GM18867 (cell line): ENCODE results near the gene TWIST2.

Source experiments
- ATAC-seq: cut with Tn5 transposase; IDR thresholded peaks from one replicate; pipeline ENCODE4 v1.9.1; 2021; ENCODE audit warnings: mild to moderate bottlenecking, moderate library complexity; ENCODE audit not compliant: unreplicated experiment

The TWIST2 gene

DNA sequence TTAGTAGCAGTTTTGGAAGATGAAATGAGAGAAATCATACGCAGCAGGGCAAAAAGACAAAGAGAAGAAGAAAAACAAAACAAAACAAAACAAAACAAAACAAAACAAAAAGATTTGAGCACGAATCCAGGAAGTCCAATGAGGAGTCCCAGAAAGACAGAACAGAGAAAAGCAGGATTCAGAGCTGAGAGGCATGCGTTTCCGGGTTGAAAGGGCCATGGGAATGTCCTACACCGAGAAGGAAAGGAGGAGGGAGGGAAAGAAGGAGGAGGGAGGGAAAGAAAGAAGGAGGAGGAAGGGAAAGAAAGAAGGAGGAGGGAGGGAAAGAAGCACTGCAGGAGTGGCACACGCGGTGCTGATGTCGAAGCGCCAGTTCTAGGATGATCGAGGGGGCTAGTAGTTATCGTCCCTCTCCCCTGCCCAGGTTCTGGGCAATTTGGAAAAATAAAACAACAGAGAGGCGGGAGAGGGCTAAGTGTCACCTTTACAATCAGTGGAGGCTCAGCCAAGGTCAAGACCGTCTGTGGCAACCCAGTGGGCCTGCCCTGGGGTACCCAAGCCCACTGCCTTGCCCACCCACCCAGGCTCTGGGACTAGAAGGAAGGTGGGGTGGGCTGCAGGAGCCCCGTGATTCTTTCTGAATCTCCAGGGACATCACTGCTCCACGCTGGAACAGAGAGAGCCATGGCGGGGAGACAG lies 68.4 kb downstream of the TWIST2 start:
- ATAC-seq: no peak

DNA sequence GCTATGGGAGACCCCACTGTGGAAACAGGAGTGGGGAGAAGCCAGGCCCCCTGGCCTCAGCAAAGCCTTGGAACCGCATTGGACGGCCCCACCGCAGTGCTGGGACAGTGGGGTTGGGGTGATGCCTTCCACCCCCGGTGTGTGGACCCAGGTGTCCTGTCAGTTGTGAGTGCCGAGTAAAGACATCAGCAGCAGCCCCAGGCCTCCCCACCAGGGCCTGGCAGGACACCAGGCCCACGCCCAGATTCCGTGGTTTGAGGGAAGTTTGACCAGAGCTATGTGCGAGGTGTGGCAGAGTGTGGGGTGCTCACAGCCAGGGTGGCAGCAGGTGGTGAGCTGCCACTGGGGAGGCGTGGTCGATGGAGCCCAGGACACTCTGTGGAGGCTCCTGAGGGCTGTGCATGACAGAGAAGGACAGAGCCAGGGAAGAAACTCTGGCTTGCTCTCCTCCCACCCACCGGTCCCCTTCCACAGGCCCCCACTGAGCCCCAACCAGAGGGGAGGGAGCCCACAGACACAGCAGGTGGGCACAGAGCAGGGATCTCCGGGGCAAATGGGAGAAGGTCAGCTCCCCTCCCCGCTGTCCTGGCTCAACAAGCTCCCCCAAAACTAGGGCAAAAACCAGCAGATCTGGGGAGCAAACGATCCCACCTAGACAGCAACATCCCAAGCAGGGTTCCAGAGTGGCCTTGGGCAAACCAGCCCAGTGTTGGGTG lies 69.1 kb downstream of the TWIST2 start:
- no peak for ATAC-seq

DNA sequence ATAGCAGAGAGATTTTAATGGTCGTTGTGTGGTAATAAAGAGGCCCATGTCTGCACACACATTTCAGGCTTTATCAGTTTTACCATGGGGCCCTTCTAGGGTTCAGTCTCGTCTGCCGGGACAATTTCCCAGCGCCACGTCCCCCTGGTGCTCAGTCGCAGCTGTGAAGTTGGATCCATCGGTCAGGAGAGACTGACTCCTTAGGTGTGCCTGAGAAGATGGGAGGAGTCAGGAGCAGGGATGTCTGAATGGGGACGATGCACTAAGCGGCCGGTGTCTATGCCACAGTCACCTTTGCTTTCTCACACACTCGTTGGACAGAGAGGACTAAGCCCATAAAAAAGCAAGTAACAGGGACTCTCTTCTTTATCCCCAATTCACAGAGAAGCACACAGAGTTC lies 71.4 kb downstream of the TWIST2 start:
- ATAC-seq: no peak

DNA sequence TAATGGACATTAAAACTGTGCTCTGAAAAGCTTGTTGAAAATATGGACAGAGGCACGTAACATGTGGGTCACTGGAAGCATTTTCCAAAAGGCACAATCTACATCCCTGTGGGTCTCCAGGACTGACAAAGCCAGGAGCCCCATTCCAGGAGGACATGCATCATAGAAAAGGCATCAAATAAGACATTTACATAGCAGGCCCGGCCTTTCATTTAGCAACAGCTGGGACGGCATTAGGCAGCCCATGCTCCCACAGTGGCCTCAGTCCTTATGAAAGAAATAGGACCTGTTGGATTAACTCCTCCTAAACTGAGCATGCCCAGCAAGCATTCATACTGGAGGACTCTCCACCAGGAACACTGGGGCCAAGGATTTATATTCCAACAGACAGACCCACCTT lies 72.2 kb downstream of the TWIST2 start:
- ATAC-seq: no peak

DNA sequence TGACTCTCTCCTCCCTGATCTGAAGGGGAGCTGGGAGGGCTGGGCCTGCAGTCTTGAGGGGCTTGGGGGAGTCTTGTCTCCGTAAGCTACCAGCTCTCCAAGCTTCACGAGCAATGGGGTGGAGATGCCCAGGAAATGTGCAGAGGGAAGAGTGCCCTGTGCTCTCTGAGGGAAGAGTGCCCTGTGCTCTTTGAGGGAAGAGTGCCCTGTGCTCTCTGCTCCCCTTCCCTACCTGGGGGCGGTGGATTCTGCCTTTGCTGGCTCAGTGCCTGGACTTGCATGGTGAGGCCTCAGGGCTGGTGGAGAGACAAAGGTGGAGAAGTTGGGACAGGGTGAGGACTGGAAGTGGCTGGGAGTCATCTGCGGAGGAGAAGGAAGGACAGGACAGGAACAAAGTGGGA lies 72.7 kb downstream of the TWIST2 start:
- no peak for ATAC-seq

DNA sequence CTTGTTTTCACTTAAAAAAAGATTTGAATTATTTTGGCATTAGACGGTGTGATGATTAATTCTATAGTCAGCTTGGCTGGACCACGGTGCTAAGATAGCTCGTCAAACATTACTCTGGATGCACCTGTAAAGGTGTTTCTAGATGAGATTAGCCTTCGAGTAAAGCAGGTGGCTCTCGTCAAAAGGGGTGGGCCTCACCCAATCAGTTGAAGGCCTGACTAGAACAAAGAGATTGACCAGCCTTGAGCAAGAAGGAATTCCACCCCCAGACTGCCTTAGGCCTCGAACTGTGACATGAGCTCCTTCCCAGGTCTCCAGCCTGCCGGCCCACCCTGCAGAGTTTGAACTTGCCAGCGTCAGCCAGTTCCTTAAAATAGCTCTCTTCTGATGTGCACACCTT lies 73.4 kb downstream of the TWIST2 start:
- no peak for ATAC-seq

DNA sequence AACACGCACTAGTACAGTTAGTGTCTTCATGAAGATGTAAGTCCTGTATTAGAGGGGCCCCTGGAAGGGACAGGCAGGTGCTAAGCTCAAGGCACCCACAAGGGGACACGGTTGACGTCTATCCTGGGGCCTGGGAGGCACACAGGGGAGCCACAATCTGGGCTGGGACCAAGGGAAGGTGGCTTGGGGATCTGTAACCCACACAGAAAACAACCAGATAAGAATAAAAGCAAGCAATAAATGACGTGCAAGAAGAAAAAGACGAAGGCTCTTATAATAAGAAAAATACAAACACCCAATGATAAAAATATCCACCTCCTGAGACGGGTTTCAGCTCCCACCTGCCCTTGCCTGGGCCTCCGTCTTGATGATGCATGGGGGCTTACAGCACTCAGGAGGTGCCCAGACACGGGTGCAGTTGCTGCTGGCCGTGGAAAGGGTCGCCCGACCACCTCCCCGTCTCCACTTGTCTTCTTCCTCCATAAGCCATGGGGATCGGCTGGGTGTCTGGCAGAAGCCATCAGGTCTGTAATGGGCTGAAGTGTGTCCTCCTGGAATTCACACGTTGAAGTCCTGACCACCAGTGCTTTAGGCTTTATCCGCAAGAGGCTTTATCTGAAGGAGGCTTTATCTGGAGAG lies 73.9 kb downstream of the TWIST2 start:
- no peak for ATAC-seq

DNA sequence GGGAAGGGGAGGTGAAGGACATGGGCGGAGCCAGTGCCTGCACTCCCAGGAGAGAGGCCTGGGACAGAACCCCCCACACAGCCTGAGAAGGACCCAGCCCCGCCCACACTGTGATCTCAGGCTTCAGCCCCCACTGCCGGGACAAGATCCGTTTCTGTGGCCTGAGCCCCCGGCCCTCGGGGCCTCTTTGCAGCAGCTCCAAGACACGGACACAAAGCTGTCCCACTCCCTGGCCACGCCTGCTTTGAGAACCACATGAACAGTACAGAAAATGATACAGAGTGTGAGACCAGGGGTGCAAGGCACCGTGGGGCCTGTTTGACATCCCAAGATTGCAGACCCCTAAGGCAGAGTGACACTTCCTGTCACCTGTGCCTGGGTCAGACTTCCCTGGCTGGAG lies 74.5 kb downstream of the TWIST2 start:
- ATAC-seq: no peak

DNA sequence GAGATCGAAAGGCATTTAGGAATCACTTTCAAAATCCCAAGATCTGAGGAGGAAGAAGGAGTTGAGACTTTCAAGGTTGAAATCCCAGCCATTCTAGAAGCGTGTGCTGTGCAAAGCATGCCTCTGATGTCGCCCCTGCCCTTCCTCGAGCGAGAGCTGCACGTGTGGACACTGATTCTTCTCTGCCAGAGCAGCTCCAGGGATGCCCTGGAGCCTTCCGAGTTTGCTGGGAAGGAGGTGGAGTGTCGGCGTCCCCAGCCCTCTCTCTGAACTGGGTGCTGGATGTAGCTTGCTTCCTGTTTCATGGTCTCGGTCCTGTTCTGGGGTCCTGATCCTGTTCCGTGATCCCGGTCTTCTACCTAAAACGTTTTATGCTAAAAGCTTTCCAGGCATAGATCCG lies 76.1 kb downstream of the TWIST2 start:
- ATAC-seq: no peak

DNA sequence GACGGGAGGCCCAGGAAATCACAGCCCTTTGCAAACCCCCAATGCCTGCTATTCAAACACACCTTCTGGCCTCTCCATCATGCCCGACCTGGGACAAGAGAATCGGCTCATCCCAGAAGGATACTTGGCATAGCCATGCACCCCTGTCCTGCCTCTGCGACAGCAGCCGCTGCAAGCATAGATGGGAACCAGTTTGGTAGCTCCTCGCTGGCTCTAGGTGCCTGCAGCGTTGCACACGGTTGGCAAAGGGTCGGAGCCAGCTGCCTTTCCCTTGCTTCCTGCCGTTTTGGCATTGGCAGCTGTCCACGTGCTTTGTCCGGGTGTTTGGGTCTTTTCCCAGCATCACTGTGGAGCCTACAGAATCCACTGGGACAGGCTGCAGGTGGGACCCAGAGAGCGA lies 76.9 kb downstream of the TWIST2 start:
- ATAC-seq: no peak

DNA sequence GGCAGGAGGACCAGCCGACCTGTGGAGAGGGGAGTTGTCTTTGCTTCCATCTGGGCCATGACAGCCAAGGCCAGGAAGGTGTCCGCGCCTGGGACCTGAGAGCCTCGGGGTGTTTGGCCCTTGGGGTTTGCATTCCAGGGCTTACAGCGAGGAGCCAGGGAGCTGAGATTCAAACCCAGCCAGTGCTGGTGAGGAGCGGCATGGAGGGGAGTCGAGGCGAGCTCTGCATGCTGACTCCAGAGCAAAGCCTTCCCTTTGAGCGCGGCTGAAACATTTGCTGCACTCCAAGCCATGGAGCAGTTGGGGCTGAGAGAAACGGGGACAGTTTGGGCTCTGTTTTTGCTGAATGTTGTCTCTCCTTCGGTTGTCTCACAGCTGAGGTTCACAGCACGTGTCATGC lies 77.4 kb downstream of the TWIST2 start:
- ATAC-seq: no peak

DNA sequence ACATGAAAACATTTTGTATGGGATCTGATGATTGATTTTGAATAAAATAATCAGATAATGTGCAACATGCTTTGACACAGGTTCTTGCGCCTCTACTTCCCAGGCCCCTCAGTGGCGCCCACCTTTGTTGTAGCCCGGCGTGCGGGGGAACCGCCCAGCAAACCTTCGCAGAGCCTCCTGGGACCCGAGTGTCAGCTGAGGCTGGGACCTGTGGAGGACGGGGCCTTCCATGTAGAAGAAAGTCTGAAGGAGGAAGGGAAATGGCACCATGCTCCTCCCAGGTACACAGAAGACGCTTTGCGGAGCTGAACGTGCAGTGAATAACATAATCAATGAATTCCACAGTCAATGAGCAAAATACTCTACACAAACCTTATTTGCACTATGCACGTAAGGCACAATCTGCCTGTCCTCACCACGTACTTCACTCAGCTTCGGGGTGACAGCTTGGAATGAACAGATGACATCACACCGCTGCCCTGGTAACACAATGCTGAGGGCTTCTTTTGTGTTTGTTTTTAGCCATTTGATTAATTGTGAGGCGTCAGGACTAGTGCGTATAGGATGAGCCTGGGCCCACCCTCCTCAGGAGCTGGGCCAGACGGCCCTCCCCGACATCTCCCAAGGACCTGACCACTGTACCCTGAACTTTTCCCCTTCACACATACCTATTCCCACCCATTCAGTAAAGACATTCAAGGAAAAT lies 78.1 kb downstream of the TWIST2 start:
- ATAC-seq: no peak

DNA sequence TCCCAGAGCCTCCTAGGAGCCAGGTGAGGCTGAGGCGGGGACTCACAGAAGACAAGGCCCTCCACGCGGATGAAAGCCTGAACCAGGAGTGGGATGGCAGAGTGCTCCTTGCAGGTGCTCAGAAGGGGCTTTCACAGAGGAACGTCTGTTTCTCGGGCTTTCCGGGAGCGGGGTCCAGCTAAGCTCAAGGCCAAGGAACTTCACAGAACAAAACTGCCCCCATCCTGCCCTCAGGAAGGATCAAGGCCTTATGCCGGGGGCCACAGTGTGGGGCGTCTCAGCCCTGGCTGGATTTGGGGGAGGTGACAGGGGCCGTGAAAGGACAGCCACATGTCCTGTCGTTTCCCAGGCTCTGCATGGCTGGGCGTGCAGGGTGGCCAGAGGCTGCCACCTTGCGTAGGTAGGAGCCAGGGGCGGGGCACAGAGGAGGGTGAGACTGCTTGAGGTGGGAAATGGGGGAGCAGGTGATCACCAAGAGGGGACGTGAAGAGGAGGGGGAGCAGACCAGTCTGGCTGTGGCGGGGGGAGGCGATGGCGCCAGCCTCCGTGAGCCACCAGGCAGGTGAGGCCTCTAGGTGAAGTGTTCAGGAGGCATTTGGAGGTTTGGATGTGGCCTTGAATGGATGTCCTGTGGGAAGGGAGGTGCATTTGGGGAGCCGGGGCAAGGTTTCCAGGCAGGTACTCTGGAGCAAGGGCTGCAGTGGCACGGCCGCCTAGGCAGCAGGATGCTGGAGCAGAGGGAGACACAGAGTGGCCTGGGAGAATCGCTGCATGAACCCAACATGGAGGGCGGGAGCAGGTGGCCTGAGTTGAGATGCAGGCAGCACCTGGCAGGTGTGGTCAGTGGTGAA lies 79.1 kb downstream of the TWIST2 start:
- ATAC-seq: no peak

DNA sequence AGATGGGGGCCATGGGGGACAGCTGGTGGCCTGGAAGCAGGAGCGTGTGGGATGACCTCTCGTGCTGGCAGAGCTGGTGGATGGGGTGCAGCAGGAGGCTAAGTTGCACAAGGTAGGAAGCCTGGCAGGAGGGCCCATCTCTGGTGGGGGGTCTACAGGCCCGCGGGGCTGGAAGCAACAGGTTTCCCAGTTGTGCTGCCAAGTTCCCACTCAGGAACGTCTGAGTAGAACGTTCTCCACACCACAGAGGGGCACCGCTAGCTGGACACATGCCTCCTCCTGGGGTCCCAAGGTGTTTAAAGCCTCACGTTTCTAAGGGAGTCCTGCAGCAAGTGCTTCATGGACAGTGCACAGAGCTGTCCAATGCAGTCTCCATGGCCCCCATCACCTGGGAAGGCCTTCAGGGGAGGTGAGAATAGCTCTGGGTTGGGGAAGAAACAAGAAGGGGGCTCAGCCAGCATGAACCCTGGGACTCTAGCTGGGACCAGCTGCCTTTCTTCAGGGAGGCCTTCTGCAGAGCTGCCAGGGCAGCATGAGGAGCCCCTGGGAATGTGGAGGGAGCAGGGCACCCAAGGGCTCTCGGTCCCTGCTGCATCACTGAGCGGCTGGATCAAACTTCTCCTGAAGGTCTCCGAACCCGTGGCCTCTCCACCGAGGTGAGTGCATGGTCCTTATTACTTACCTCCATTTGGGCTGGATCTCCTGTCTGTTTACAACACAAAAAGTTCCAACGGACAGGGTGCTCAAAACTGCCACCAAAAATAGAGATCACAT lies 80.0 kb downstream of the TWIST2 start:
- no peak for ATAC-seq

DNA sequence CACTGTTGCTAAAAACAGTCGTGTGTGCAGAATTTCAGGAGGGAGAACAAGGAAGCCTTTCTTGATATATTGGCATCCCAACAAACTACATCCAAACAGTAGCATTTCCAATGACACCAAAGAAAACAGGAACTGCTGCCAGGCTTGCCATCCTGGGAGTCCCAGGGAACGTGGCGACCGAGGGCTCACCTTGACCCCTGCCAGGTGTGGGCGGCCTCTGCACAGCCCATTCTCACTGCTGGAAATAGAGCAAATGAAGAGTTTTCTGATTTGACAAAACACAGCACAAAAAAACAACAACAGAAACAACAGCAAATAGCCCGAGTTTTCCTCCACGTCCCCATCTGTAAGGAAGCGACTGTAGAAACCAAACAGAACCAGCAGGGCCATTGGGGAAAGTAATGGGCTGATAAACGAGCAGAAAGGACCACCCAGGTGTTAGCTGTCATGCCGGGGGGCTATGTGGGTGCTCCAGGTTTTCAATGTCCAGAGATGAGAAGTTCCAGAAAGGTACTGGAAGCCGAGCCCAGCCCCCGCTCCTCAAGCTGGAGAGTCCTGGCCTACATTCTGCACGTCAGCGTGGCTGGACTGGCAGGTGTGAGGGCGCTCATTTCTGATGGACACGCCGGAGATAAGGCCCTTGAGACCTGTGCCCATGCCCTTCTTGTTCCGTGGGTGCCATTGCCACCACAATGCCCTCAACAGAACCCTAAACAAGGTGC lies 80.8 kb downstream of the TWIST2 start:
- ATAC-seq: no peak

DNA sequence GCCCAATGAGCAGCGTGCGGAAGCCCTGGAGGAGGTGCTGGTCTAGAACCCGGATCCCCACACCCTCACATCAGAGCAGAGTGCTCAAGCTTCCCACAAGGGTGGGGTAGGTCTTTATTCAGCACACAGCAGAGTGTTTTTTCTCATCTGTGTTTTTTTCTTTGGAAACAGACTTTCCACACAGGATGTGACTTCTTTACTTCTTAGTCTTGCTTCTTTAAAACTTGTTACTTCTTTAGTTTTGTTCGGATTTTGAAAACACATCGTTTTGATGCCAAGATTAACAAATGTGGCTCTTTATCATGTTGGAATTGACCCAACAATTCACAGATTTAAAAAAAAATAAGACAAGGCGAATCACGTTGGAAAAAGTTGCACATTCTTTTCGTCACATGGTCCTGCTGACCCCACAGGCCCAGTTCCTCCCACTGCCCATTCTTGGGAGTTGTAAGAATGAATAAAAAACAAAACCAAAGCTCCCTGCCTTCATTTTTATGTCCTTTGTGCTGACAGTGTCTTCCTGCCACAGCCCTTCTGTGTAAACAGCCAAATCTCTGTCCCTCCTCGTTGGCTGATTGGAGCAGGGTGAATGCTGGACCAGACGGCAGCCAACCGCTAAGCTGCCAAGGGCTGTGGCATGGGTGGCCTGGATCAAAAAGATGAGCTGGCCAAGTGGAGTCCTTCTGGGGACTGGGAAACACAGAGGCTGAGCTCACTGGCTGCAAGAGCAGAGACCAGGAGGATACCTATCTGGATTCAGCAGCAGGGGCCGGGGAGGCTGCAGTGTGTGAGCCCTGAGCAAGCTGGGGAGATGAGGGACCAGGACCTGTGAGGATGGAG lies 81.6 kb downstream of the TWIST2 start:
- no peak for ATAC-seq

DNA sequence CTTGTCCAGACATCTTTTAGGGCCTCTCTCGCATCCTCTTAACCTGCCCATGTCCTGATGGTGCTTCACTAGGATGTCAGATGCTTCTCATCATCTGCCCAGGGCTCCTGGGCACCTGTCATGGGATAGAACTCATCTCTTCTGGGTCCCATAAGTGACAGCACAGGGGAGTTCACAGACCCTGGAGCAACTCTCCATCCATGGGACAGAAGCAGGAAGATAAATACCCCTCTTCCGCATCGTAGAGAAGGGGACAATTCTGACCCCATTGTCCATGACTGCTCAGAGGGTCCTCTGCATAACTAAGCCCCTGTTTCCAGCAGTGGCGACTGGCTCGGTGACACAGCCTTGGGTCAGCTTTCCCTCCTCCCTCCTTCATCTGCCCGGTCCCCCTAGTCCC lies 82.3 kb downstream of the TWIST2 start:
- no peak for ATAC-seq
